GM21717 (cell line): ENCODE measurements around the gene RAMACL.
"Not testable (repeated sequence)": the region's sequence is repeated elsewhere in the genome, so short reads cannot be mapped to it uniquely, and the experiment has no call there.

Experiments
- ATAC-seq: cut with Tn5 transposase; IDR thresholded peaks from one replicate; pipeline ENCODE4 v1.9.1; 2021; ENCODE audit warnings: mild to moderate bottlenecking, moderate library complexity; ENCODE audit not compliant: unreplicated experiment

Gene RAMACL

DNA sequence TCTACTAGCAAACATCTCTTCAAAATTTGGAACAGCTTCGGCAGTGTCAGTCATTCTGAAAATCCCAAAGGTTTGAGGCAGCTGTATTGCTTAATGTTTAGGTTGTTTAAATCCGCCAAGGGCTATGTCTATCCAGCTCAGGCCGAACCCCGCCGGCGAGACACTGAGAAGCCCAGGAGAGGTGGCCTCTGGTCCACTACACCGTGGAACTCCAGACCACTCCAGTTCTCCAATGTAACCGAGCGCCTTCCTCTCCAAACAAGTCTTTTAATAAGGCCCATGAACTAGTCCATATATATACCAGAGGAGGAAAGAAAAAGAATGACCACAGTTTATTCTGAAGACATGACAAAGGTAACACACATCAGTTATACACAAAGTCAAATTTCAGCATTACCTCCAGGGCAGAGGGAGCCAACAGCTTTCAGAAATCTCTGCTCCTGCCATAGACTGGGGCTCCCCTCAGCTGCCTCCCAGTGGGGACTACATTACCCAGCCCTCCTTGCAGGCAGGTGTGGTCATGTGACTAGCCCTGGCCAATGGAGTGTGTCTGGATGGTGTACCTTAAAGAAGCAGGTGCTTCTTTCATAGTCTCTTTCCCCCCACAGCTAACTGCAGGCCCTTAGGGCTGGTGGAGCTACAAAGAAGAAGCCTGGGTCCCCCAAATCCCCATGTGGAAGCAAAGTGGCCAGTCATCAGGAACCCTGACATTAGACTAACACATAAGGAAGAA lies at the start of gene RAMACL:
RAMACL (minus strand) TSS at position 255 of the 733 bp plus-strand sequence; CDS start at position 54, 201 bp downstream.
- peak; percentile 67 for ATAC-seq

GRCh38 chr6:166635013-166635970 lies 48.8 kb upstream of the RAMACL start:
- ATAC-seq, result no peak

DNA sequence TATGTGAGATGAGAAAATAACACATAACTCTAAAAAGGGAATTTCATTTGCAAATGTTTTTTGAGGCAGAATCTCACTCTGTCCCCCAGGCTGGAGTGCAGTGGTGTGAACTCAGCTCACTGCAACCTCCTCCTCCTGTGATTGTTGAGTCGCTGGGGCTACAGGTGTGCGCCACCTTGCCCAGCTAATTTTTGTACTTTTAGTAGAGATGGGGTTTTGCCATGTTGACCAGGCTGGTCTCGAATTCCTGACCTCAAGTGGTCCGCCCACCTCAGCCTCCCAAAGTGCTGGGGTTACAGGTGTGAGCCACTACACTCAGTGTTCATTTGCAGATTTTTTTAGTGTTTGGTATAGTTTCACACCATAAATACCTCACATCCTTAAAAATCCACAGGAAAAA lies 48.1 kb upstream of the RAMACL start:
- ATAC-seq, result not testable (repeated sequence)

DNA sequence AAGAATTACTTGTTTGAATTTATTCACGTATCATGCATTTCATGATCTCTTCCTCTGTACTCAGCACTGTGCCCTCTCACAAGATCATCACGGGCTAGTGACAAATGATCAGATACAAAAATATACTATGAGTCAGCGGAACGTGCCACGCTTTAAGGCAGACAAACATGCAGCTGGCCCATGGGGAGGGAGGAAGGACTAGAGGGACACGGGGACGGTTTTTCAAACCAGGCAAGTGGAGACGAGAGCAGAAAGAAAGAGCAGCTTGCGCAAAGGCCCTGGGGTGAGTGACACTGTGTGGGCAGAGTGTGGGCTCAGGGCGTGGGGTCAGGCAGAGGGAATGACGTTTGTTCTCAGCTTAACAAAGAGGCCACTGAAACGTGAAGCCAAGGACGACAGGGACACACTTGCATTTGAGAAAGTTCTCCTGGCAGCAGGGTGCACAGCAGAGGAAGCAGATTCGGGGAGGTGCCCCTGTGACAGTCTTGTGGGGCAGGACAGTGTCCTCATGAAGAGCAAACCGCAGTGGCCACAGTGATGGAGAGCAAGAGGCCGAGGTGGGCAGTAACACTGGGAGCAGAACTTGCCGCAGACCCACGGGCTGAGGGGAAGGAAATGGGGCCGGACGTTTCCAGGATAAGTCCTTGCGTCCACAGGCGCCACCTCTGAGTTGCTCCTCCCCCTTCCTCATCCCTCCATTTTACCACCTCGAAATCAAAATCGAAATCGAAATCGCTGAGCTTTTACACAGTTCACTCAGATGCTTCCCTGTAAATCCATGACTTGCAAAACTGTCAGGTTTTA lies 47.5 kb upstream of the RAMACL start:
- ATAC-seq, result no peak

DNA sequence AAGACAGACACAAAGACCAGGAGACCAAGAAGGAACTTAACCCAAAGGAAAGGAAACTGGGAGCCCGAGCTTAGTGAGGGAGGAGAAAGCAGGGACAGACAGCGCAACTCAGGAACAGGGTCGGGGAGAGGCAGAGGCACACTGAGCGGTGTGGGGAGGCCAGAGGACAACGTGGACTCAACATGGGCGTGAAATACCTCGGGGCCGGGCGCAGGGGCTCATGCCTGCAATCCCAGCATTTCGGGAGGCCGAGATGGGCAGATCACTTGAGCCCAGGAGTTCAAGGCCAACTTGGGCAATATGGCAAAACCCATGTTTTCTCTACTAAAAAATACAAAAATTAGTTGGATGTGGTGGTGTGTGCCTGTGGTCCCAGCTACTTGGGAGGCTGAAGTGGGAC lies 46.3 kb upstream of the RAMACL start:
- no peak for ATAC-seq

GRCh38 chr6:166630462-166630861 lies 44.0 kb upstream of the RAMACL start:
- ATAC-seq, result no peak

- ATAC-seq, result no peak
Observed at GRCh38 chr6:166629628-166630027, 43.1 kb upstream of the RAMACL start.

- ATAC-seq, result peak; percentile 31
Observed at GRCh38 chr6:166627875-166628801, 41.7 kb upstream of the RAMACL start.

DNA sequence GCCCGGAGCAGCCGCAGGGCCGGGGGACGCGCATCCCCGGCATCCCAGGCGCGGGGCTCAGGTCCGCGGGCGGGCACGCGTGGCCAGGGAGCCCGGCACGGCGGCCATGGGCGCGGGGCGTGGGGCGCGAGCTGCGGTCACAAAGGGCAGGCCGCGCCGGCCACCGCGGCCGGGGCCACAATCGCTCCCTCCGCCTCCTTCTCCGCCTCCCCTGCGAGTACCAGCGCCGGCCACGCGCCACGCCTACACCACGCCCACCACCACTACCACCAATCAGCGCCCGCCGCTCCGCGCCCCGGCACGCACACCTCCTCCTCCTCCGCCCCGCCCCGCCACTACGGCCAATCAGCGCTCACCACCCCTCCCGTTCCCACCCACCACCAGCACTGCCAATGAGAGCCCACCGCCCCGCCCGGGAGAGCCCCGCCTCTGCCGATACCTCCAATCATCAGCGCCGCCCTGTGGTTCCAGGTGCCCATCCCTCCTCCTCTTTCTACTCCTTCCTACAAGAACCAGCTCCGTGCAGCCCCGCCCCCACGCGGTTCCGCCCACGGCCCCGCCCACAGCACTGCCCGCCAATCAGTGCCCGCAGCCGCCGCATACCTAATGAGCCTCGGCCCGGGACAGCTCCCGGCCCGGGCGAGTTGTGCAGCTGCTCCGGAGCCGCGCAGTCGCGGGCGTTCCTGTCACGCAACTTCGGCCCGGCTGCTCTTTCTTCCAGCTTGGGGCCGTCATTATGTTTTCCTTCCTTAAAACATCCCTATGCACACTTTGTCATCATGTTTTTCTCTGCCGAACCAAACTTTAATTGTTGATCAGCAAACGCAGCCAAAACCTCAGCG lies 40.8 kb upstream of the RAMACL start, which contains the start of gene RPS6KA2:
RPS6KA2 (minus strand) TSS at position 219 of the 842 bp plus-strand sequence. CDS start 232 bp downstream, outside the sequence.
- ATAC-seq, result peak; percentile 92

- ATAC-seq, result peak; percentile 1
Observed at GRCh38 chr6:166626177-166627032, 39.9 kb upstream of the RAMACL start.

DNA sequence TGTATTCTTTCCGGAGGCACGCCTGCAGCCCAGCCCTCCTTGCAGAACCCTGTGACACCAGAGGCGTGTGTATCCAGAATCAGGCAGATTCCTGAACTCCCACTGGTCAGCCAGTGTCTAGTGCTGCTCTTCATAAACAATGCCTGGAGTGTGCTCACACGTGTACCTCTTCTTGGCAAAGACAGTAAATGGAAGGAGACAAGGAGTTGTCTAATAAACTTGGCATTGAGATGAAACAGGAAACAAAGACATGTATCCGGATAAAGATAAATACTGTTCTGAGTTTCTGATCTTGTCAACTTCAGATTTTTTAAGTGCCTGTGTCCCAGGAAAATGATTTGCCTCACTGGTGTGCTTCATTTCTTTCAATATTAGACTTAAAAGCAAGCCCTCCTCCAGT lies 38.9 kb upstream of the RAMACL start:
- no peak for ATAC-seq

DNA sequence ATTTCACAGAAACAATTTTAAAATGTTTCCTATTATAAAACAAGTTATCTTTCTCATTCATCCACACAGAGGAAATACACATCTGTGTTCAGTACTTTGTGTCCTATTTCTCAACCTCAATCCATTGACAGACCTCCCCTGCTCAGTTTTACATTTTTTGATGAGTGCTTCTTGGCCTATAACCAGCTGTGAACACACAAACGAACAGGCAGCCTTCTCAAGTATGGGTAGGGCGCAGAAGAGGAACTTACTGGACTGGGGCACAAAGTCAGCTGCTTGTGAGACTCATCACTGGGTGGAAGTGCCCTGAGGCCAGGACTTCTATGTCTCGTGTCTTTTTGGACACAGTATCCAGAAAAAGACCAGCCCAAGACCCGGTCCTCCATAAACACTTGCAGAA lies 37.8 kb upstream of the RAMACL start:
- ATAC-seq, result no peak

- ATAC-seq, result no peak
Observed at GRCh38 chr6:166623318-166623717, 36.8 kb upstream of the RAMACL start.

- ATAC-seq, result no peak
Observed at GRCh38 chr6:166621114-166621540, 34.6 kb upstream of the RAMACL start.

- ATAC-seq, result no peak
Observed at GRCh38 chr6:166620478-166621113, 34.1 kb upstream of the RAMACL start.

- ATAC-seq, result no peak
Observed at GRCh38 chr6:166619912-166620311, 33.4 kb upstream of the RAMACL start.
